ENCODE results near the gene CGB8.

CGB8 gene

GRCh38 chr19:49073514-49074378 is 24.8 kb upstream of the CGB8 start:
- no peak overlapping the region for H3K4me3 ChIP-seq (replicated peaks in 1 of 2; ENCODE audit: low read depth in 2 of 2, low read length in 2 of 2)
- peak in 1 of 2 donors; percentile 28 for DNase-seq (ENCODE audit: low read depth in 2 of 2)
- TF ChIP-seq CTCF (IDR thresholded peaks at IDR 0.05; ENCODE audit: low read depth, low read length), result peak; percentile 35

- no peak overlapping the region for H3K4me3 ChIP-seq (replicated peaks in 1 of 2; ENCODE audit: low read depth in 2 of 2, low read length in 2 of 2)
- DNase-seq (ENCODE audit: low read depth in 2 of 2), result no peak
- TF ChIP-seq CTCF (IDR thresholded peaks at IDR 0.05; ENCODE audit: low read depth, low read length), result no peak
Observed at GRCh38 chr19:49071860-49072547, 23.1 kb upstream of the CGB8 start.

- no peak overlapping the region for H3K4me3 ChIP-seq (replicated peaks in 1 of 2; ENCODE audit: low read depth in 2 of 2, low read length in 2 of 2)
- no peak for DNase-seq (ENCODE audit: low read depth in 2 of 2)
- TF ChIP-seq CTCF (IDR thresholded peaks at IDR 0.05; ENCODE audit: low read depth, low read length), result no peak
Observed at GRCh38 chr19:49070416-49070815, 21.5 kb upstream of the CGB8 start.

- no peak overlapping the region for H3K4me3 ChIP-seq (replicated peaks in 1 of 2; ENCODE audit: low read depth in 2 of 2, low read length in 2 of 2)
- DNase-seq (ENCODE audit: low read depth in 2 of 2), result peak in 1 of 2 donors; percentile 60
- no peak for TF ChIP-seq CTCF (IDR thresholded peaks at IDR 0.05; ENCODE audit: low read depth, low read length)
Observed at GRCh38 chr19:49069026-49069425, 20.1 kb upstream of the CGB8 start.

- TF ChIP-seq CTCF (IDR thresholded peaks at IDR 0.05; ENCODE audit: low read depth, low read length), result no peak
- H3K4me3 ChIP-seq (replicated peaks in 1 of 2; ENCODE audit: low read depth in 2 of 2, low read length in 2 of 2), result no peak overlapping the region
- no peak for DNase-seq (ENCODE audit: low read depth in 2 of 2)
Observed at GRCh38 chr19:49067554-49067953, 18.6 kb upstream of the CGB8 start.

GRCh38 chr19:49065905-49066512 is 17.1 kb upstream of the CGB8 start:
- DNase-seq (ENCODE audit: low read depth in 2 of 2), result no peak
- H3K4me3 ChIP-seq (replicated peaks in 1 of 2; ENCODE audit: low read depth in 2 of 2, low read length in 2 of 2), result no peak overlapping the region
- TF ChIP-seq CTCF (IDR thresholded peaks at IDR 0.05; ENCODE audit: low read depth, low read length), result no peak
